ENCODE results near the gene TARS3.
A peak's percentile ranks its signal among the peaks of the same experiment; 100 is the strongest.

Gene TARS3

DNA sequence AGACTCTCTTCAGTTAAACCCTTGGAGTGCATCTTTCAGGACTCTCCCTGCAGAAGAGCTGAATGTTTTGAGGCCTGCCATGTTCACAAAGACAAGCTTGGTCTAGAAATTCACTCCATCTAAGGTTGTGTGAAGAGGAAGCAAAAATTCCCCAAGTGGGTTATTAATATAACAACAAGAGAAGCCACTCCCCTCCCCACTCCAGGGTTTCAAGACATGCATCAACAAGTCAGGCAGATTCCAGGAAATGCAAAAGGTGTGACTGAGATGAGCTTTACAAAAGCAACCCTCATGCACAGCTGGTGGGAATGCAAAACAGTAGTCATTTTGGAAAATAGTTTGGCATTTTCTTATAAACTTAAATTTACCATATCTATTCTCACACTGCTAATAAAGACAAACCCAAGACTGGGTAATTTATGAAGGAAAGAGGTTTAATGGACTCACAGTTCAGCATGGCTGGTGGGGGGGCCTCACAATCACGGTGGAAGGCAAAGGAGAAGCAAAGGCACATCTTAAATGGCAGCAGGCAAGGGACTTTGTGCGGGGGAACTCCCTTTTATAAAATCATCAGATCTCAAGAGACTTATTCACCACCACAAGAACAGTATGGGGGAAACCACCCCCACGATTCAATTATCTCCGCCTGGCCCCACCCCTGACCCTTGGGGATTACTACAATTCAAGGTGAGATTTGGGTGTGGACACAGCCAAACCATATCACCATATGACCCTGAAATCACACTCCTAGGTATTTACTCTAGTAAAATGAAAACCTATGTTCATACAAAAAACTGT lies 31.3 kb downstream of the TARS3 start:
- no peak overlapping the region for H3K4me3 ChIP-seq (ENCODE audit: severe bottlenecking)
- H3K36me3 ChIP-seq (ENCODE audit: low read depth), result peaks cover 4% of the 10 kb centered on the region; the same call in 1 of the 2 replicates
- DNase-seq (ENCODE audit: low spot score), result no peak
- TF ChIP-seq, protein P1, sequence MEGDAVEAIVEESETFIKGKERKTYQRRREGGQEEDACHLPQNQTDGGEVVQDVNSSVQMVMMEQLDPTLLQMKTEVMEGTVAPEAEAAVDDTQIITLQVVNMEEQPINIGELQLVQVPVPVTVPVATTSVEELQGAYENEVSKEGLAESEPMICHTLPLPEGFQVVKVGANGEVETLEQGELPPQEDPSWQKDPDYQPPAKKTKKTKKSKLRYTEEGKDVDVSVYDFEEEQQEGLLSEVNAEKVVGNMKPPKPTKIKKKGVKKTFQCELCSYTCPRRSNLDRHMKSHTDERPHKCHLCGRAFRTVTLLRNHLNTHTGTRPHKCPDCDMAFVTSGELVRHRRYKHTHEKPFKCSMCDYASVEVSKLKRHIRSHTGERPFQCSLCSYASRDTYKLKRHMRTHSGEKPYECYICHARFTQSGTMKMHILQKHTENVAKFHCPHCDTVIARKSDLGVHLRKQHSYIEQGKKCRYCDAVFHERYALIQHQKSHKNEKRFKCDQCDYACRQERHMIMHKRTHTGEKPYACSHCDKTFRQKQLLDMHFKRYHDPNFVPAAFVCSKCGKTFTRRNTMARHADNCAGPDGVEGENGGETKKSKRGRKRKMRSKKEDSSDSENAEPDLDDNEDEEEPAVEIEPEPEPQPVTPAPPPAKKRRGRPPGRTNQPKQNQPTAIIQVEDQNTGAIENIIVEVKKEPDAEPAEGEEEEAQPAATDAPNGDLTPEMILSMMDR (IDR thresholded peaks at IDR 0.05; ENCODE audit: poor library complexity, severe bottlenecking), result no peak
- H3K27me3 ChIP-seq (ENCODE audit: insufficient read depth, poor library complexity, severe bottlenecking), result no peaks in the 10 kb centered on the region
- peak overlapping the region; percentile 43 for H3K27ac ChIP-seq (ENCODE audit: poor library complexity, severe bottlenecking)
- H3K9me3 ChIP-seq (ENCODE audit: severe bottlenecking), result no peaks in the 10 kb centered on the region
- peak; percentile 94 for ATAC-seq (ENCODE audit: low read depth)
- peaks cover 13% of the 10 kb centered on the region for H3K4me1 ChIP-seq (ENCODE audit: insufficient read depth, poor library complexity, severe bottlenecking)

DNA sequence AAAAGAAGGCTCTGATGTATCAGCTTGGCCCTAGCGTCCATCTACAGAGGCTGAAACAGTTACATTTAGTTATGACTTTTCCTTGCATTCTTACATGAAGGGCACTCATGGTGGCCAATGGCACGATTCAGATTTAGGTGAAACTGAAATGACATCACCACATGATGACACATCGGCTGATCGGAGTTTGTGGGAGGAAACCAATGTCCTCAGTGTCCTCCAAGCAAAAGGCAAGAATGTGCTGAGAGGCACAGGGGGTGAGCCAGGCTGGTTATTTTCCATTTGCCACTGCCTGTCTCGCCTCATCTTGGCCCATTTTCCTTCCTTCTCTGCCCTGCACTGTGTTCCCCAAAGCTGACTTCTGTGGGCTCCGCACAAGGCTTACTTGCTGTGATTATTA lies 34.4 kb downstream of the TARS3 start:
- ATAC-seq (ENCODE audit: low read depth) (peak; percentile 36; the same call in 1 of the 3 replicates), DNase-seq (ENCODE audit: low spot score) (no peak)
- H3K27me3 ChIP-seq (ENCODE audit: insufficient read depth, poor library complexity, severe bottlenecking), result no peaks in the 10 kb centered on the region
- no peak overlapping the region for H3K27ac ChIP-seq (ENCODE audit: poor library complexity, severe bottlenecking)
- H3K36me3 ChIP-seq (ENCODE audit: low read depth), result peaks cover 6% of the 10 kb centered on the region
- H3K4me1 ChIP-seq (ENCODE audit: insufficient read depth, poor library complexity, severe bottlenecking), result peaks cover 19% of the 10 kb centered on the region
- H3K4me3 ChIP-seq (ENCODE audit: severe bottlenecking), result no peak overlapping the region
- TF ChIP-seq, protein P1 (IDR thresholded peaks at IDR 0.05; ENCODE audit: poor library complexity, severe bottlenecking), result no peak
- H3K9me3 ChIP-seq (ENCODE audit: severe bottlenecking), result no peaks in the 10 kb centered on the region

DNA sequence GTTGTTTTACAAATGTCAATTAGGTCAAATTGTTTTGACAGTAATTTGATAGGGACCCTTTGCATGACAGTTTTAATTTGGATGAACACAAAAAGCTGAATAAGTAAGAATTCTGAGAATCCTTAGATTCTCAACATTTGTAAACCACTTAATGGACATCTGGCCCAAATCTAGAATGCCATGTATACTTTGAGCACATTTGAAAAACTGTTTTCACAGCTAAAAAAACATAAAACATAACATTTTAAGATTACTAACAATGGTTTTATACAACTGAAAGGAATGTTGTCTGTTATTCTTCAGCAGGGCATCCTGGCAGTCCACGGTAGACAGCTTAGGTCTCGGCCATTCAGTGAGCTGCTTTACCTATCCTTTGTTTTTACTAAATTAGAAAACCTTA lies 37.6 kb downstream of the TARS3 start:
- H3K4me1 ChIP-seq (ENCODE audit: insufficient read depth, poor library complexity, severe bottlenecking), result peaks cover 12% of the 10 kb centered on the region
- ATAC-seq (ENCODE audit: low read depth), result no peak
- TF ChIP-seq, protein P1 (IDR thresholded peaks at IDR 0.05; ENCODE audit: poor library complexity, severe bottlenecking), result no peak

DNA sequence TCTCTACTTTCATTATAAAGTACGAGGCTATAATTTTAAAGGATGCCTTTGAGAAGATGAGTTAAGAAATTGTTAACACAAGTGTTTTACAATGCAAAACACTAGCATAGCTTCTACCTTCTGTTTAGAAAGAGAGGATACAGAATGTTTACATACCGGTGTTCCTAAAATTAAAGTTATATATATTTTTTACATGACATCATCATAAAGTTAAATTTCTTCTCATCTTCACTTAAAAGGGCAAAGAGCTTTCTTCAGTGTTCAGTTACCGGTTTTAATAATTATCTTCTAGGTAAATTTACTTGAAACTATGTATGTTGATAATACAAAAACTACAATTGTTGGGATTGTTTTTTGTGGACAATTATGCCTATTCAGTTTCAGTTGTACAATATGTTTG lies 39.4 kb downstream of the TARS3 start:
- no peaks in the 10 kb centered on the region for H3K27me3 ChIP-seq (ENCODE audit: insufficient read depth, poor library complexity, severe bottlenecking)
- no peak overlapping the region for H3K4me3 ChIP-seq (ENCODE audit: severe bottlenecking)
- peaks cover 12% of the 10 kb centered on the region for H3K4me1 ChIP-seq (ENCODE audit: insufficient read depth, poor library complexity, severe bottlenecking)
- peaks cover 21% of the 10 kb centered on the region for H3K36me3 ChIP-seq (ENCODE audit: low read depth)
- TF ChIP-seq, protein P1 (IDR thresholded peaks at IDR 0.05; ENCODE audit: poor library complexity, severe bottlenecking), result no peak
- ATAC-seq (ENCODE audit: low read depth) (no peak), DNase-seq (ENCODE audit: low spot score) (no peak)
- no peaks in the 10 kb centered on the region for H3K9me3 ChIP-seq (ENCODE audit: severe bottlenecking)
- H3K27ac ChIP-seq (ENCODE audit: poor library complexity, severe bottlenecking), result peak overlapping the region; percentile 48

More for the DNA sequence above, 37.6 kb downstream of the TARS3 start:
- no peaks in the 10 kb centered on the region for H3K9me3 ChIP-seq (ENCODE audit: severe bottlenecking)
- no peak overlapping the region for H3K27ac ChIP-seq (ENCODE audit: poor library complexity, severe bottlenecking)
- DNase-seq (ENCODE audit: low spot score), result no peak
- no peaks in the 10 kb centered on the region for H3K27me3 ChIP-seq (ENCODE audit: insufficient read depth, poor library complexity, severe bottlenecking)
- no peak overlapping the region for H3K4me3 ChIP-seq (ENCODE audit: severe bottlenecking)
- peaks cover 18% of the 10 kb centered on the region for H3K36me3 ChIP-seq (ENCODE audit: low read depth)

DNA sequence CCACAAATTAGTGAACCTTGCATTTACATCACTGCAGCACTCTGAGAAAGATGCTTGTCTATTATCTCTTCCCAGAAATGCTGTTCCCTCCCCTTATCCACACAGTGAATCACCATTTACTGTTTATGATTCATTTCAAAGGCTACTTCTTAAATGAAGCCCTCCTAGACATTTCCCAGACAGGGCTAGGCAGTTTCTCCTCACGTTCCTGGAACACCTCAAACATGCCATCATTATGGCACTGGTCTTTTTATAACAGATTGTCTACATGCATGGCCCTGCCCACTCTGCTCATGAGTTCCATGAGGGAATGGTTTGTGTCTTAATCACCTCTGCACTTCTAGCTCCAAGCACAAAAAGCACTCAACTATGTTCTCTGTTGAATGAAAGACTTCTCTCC lies 39.9 kb downstream of the TARS3 start:
- Histone ChIP-seq H3K4me1 (ENCODE audit: insufficient read depth, poor library complexity, severe bottlenecking) (peaks cover 12% of the 10 kb centered on the region), H3K27me3 (ENCODE audit: insufficient read depth, poor library complexity, severe bottlenecking) (no peaks in the 10 kb centered on the region), H3K4me3 (ENCODE audit: severe bottlenecking) (no peak overlapping the region), H3K9me3 (ENCODE audit: severe bottlenecking) (no peaks in the 10 kb centered on the region), H3K27ac (ENCODE audit: poor library complexity, severe bottlenecking) (peak overlapping the region; percentile 48), H3K36me3 (ENCODE audit: low read depth) (peaks cover 21% of the 10 kb centered on the region)
- DNase-seq (ENCODE audit: low spot score) (no peak), ATAC-seq (ENCODE audit: low read depth) (peak; percentile 97)
- TF ChIP-seq, protein P1 (IDR thresholded peaks at IDR 0.05; ENCODE audit: poor library complexity, severe bottlenecking), result no peak

Measured in RWPE2 (cell line).